ENCODE results near the gene KIRREL3.

- TF ChIP-seq, protein P1, sequence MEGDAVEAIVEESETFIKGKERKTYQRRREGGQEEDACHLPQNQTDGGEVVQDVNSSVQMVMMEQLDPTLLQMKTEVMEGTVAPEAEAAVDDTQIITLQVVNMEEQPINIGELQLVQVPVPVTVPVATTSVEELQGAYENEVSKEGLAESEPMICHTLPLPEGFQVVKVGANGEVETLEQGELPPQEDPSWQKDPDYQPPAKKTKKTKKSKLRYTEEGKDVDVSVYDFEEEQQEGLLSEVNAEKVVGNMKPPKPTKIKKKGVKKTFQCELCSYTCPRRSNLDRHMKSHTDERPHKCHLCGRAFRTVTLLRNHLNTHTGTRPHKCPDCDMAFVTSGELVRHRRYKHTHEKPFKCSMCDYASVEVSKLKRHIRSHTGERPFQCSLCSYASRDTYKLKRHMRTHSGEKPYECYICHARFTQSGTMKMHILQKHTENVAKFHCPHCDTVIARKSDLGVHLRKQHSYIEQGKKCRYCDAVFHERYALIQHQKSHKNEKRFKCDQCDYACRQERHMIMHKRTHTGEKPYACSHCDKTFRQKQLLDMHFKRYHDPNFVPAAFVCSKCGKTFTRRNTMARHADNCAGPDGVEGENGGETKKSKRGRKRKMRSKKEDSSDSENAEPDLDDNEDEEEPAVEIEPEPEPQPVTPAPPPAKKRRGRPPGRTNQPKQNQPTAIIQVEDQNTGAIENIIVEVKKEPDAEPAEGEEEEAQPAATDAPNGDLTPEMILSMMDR (IDR thresholded peaks at IDR 0.05; ENCODE audit: extremely low read depth in 1 of 2, insufficient read depth in 1 of 2, low read depth in 1 of 2, low read length in 2 of 2), result no peak
- TF ChIP-seq GATA2 (IDR thresholded peaks at IDR 0.05; ENCODE audit: insufficient read depth, insufficient read length, low read depth, low read length) (no peak), POLR2A (IDR thresholded peaks at IDR 0.05; ENCODE audit: low read depth, low read length) (no peak)
Observed at GRCh38 chr11:126740846-126741245, 259.7 kb downstream of the KIRREL3 start.

All from endothelial cell of umbilical vein (primary cell).